SU-DHL-6 (cell line): ENCODE measurements around the gene MGAT5.

ENCODE experiments used
- H2AFZ ChIP-seq: fragments of 200-600 bp; sonication (generic); 2 replicates; pipeline ENCODE4 v1.6.1; 2014; ENCODE audit warnings: low read depth, mild to moderate bottlenecking, moderate library complexity, mixed read lengths, antibody characterized with exemption, low read length; ENCODE audit not compliant: severe bottlenecking
- H3F3A ChIP-seq: fragments of 200-600 bp; shearing (Covaris generic); 2 replicates; pipeline ENCODE4 v1.6.0; 2016; ENCODE audit warnings: antibody characterized with exemption, mild to moderate bottlenecking; ENCODE audit not compliant: insufficient read depth
- H3K27ac ChIP-seq: fragments of 200-600 bp; sonication (generic); 2 replicates; pipeline ENCODE4 v1.5.1; 2016; ENCODE audit warnings: low read depth, mild to moderate bottlenecking, low read length, moderate library complexity, mixed read lengths
- H3K27me3 ChIP-seq: fragments of 200-600 bp; sonication (generic), shearing (Covaris generic); 2 replicates; pipeline ENCODE4 v1.6.0; 2014; ENCODE audit warnings: mild to moderate bottlenecking, low read length
- H3K36me3 ChIP-seq: fragments of 200-600 bp; sonication (generic); 2 replicates; pipeline ENCODE4 v1.6.1; 2014; ENCODE audit warnings: mild to moderate bottlenecking, low read length, mixed read lengths
- H3K4me2 ChIP-seq: fragments of 300-600, 200-600 bp; shearing (Covaris generic), sonication (generic); 2 replicates; pipeline ENCODE4 v1.6.0; 2014; ENCODE audit warnings: low read length, low read depth, mild to moderate bottlenecking; ENCODE audit not compliant: poor library complexity, severe bottlenecking
- H3K4me3 ChIP-seq: fragments of 200-600 bp; sonication (generic); 2 replicates; pipeline ENCODE4 v1.5.1; 2014; ENCODE audit warnings: antibody characterized with exemption, low read length, mild to moderate bottlenecking, mixed read lengths; ENCODE audit not compliant: insufficient read depth, poor library complexity, severe bottlenecking
- H3K79me2 ChIP-seq: fragments of 200-600 bp; sonication (generic); 2 replicates; pipeline ENCODE4 v1.6.1; 2014; ENCODE audit warnings: mild to moderate bottlenecking, low read length, moderate library complexity; ENCODE audit not compliant: insufficient read depth
- H3K9ac ChIP-seq: fragments of 200-600 bp; sonication (generic); 2 replicates; pipeline ENCODE4 v1.7.0; 2014; ENCODE audit warnings: mild to moderate bottlenecking, low read length
- H3K9me2 ChIP-seq: fragments of 200-600 bp; sonication (generic); replicated peaks from 2 replicates; pipeline ENCODE4 v1.6.1; 2014; ENCODE audit warnings: low read length; ENCODE audit not compliant: insufficient read depth
- H3K9me3 ChIP-seq: fragments of 200-600 bp; sonication (generic); 2 replicates; pipeline ENCODE4 v1.6.1; 2014; ENCODE audit warnings: low read length, mixed read lengths; ENCODE audit not compliant: insufficient read depth
- H4K20me1 ChIP-seq: fragments of 200-600 bp; sonication (generic); 2 replicates; pipeline ENCODE4 v1.6.1; 2014; ENCODE audit warnings: low read depth, mild to moderate bottlenecking, antibody characterized with exemption, low read length, moderate library complexity, mixed read lengths
- CTCF ChIP-seq: fragments of 200-600 bp; sonication (generic); IDR thresholded peaks from one replicate; pipeline ENCODE4 v1.5.1; 2017; ENCODE audit warnings: antibody characterized with exemption, mild to moderate bottlenecking, low read length, moderate library complexity; ENCODE audit not compliant: insufficient read depth, poor library complexity, severe bottlenecking
- EZH2phosphoT487 ChIP-seq: fragments of 200-600 bp; sonication (generic), shearing (Covaris generic); conservative IDR thresholded peaks from 2 replicates; pipeline ENCODE4 v1.6.1; 2018; ENCODE audit warnings: mild to moderate bottlenecking, antibody characterized with exemption, low read length, moderate library complexity, mixed read lengths

The MGAT5 gene

DNA sequence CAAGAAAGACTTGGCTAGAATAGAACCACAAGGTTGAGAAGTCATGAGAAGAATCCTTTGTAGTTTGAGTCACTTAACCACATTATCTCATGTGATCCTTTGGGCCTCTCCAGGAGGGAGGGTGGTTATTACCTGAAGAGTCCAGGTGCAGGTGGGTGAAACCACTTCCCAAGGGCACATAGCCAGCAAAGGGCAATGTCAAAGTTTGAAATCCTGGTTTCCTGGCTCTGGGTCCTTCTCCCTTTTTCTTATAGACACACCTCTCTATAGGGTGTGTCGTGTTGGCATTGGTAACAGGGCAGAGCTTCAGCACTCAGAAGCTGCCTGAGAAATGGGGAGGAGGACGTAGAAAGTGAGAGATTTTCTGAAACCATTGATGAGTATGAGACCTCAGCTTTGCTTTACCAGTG lies 137.9 kb downstream of the MGAT5 start:
- Histone ChIP-seq H3F3A (no peaks in the 10 kb centered on the region), H3K36me3 (no peaks in the 10 kb centered on the region), H2AFZ (no peak overlapping the region), H3K4me2 (no peak overlapping the region), H3K79me2 (no peaks in the 10 kb centered on the region), H3K9me3 (no peaks in the 10 kb centered on the region), H3K27me3 (no peaks in the 10 kb centered on the region), H3K9ac (no peak overlapping the region), H4K20me1 (no peaks in the 10 kb centered on the region), H3K27ac (no peak overlapping the region), H3K4me3 (no peak overlapping the region), H3K9me2 (no peaks in the 10 kb centered on the region)
- TF ChIP-seq CTCF = no peak
- TF ChIP-seq EZH2phosphoT487 = no peak

DNA sequence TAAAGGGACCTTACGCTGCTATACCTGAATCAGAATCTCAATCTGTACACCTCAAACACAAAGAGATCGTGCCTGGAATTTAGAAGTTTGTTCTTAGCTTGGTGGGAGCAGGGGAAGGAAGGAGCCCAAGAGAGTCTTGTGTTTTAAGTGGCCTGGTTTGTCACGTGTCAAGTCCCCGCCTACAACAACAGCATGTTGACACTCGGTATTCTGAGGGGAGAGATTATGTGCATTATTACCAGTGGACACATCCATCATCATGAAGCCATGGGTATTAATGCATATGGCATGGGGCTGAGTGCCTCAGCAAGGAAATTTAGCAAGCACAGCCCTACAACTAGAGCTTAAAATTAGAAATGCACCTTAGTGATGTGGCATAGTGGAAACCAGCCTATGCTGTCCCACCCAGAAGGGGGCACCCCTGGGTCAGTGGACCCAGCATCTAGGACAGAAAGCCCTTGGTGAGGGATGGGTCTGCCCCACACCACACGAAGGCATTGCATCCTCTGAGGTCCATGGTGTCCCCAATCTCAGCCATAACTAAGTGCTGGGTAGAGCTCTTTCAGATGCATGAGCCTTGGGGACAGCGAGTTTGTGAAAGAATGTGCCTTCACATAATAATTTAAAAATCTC lies 138.7 kb downstream of the MGAT5 start:
- H3K27ac ChIP-seq = no peak overlapping the region
- no peak overlapping the region for H2AFZ ChIP-seq
- no peaks in the 10 kb centered on the region for H3K79me2 ChIP-seq
- no peaks in the 10 kb centered on the region for H4K20me1 ChIP-seq
- no peak overlapping the region for H3K9ac ChIP-seq
- H3K4me3 ChIP-seq = no peak overlapping the region
- no peaks in the 10 kb centered on the region for H3K27me3 ChIP-seq
- H3F3A ChIP-seq = no peaks in the 10 kb centered on the region
- H3K4me2 ChIP-seq = no peak overlapping the region
- H3K9me2 ChIP-seq = no peaks in the 10 kb centered on the region
- no peaks in the 10 kb centered on the region for H3K9me3 ChIP-seq
- H3K36me3 ChIP-seq = no peaks in the 10 kb centered on the region
- TF ChIP-seq CTCF (no peak), EZH2phosphoT487 (no peak)

GRCh38 chr2:134393075-134393461 lies 139.2 kb downstream of the MGAT5 start:
- Histone ChIP-seq H3K79me2 (no peaks in the 10 kb centered on the region), H3F3A (no peaks in the 10 kb centered on the region), H3K4me3 (no peak overlapping the region), H3K9me3 (no peaks in the 10 kb centered on the region), H2AFZ (no peak overlapping the region), H3K36me3 (no peaks in the 10 kb centered on the region), H4K20me1 (no peaks in the 10 kb centered on the region), H3K9ac (no peak overlapping the region), H3K4me2 (no peak overlapping the region), H3K27ac (no peak overlapping the region), H3K27me3 (no peaks in the 10 kb centered on the region), H3K9me2 (no peaks in the 10 kb centered on the region)
- TF ChIP-seq CTCF = no peak
- TF ChIP-seq EZH2phosphoT487 = no peak
